Hematopoietic multipotent progenitor cell treated with erythropoietin and hydrocortisone succinate and interleukin-3 and kit ligand, for 6 days (in vitro differentiated cells): ENCODE data around the gene ANAPC10.
"Not testable (repeated sequence)": the region's sequence is repeated elsewhere in the genome, so short reads cannot be mapped to it uniquely, and the experiment has no call there.

ENCODE experiments used
- DNase-seq: peaks from one replicate; pipeline ENCODE4 v3.0.0-alpha.2; 2015

The ANAPC10 gene

DNA sequence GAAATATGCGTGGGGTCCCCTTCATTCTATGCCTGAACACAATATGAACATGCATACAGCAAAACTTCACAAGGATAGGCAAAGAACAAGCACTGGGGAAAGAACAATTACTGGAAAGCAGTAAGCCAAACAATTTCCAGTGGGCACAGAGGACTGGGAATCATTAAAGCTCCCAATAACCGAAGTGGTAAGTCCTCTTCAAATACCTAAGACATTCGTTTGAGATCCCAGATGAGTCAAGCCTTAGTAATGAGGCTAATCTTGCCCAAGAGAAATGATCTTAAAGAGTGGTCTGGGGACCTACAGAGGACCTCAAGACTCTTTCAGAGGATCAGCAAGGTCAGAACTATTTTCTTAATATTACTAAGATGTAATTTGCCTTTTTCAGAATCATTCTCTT is 28.6 kb downstream of the ANAPC10 start:
- DNase-seq, result no peak

DNA sequence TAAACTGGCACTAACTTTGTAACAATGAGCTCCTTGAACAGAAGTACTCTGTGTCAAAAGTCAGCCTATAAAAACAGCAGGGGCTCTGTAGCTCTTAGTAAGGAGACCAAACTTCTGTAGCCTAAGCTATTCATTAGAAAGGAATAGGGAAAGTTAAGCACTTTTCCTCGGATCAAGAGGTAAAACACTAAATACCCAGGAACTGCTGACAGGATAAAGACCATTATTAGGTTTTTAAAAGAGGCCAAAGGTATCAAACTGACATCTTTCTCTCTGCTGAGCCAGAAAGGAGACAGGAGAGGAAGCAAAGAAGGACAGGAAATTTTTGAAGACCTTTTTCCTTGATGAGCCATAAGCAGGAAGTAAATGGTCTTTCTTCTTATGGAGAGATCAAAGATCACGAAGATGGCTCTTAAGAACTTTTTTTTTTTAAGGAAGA is 31.9 kb downstream of the ANAPC10 start:
- DNase-seq, result no peak

DNA sequence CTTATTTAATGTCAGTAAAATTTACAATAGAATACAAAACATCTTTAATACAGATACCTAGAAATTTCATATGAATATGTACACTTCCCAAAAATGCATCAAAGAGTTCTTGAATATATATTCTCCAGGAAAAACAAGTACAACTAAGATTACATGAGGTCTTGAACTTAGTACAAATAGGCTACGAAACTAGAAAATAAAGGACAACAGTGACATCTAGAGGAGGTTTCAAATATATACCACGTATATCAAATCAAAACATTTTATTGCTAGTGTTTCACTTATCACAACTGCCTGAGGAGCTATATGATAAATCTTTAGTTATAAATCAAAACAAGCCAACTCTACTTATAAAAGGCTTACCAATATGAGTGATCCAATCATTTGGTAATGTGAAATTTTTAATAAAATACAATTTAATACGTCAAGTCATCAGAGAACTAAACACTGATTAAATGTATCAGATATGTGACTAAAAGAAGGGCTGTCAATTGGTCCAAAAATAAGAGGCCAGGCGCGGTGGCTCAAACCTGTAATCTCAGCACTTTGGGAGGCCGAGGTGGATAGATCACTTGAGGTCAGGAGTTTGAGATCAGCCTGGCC is 36.6 kb downstream of the ANAPC10 start:
- DNase-seq, result peak; percentile 82

DNA sequence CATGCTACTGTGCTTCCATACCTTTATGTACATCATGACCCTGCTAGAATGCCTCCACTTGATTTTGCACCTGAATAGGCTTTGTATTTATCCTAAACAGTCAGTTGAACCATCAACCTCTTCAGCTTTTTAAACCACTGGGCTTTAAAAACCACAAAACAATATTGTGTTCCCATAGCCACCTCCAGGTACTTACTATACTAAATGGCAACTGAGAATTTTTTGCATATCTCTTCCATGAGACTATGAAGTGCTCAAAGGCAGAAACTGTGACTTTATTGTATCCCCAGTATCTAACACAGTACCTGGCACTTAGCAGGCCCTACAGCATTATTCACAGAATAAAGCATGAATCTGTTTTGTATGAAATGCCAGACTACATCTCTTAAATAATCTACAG is 39.7 kb downstream of the ANAPC10 start:
- no peak for DNase-seq

DNA sequence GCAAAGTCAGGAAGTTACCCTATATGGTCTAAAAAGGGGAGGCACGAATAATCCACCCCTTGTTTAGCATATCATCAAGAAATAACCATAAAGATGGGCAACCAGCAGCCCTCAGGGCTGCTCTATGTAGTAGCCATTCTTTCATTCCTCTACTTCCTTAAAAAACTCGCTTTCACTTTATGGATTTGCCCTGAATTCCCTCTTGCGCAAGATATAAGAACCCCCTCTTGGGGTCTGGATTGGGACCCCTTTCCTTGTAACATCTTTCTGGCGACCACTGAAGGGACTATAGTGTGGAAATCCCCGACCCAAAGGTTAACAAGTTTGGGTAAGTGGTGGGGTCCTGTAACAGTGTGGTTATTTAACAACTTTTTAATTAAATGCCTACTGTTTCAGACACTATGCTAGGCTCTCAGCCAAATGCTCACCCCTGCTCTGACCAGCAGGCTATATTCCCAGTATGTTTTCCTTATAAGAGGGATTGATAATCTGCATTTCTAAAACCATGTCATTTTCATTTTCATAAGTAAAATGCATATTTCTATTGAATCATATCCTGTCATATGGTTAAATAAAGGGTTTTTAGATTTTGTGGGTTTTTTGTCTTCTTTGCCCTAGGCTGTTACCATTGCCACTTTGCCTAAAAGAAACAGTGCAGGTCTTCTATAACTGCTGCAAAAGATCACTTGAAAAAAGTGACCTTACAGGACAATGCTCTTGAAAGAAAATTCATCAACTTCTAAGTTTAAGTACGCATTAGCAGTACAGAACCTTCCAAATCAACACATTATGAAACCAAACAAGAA is 41.5 kb downstream of the ANAPC10 start:
- DNase-seq, result no peak

DNA sequence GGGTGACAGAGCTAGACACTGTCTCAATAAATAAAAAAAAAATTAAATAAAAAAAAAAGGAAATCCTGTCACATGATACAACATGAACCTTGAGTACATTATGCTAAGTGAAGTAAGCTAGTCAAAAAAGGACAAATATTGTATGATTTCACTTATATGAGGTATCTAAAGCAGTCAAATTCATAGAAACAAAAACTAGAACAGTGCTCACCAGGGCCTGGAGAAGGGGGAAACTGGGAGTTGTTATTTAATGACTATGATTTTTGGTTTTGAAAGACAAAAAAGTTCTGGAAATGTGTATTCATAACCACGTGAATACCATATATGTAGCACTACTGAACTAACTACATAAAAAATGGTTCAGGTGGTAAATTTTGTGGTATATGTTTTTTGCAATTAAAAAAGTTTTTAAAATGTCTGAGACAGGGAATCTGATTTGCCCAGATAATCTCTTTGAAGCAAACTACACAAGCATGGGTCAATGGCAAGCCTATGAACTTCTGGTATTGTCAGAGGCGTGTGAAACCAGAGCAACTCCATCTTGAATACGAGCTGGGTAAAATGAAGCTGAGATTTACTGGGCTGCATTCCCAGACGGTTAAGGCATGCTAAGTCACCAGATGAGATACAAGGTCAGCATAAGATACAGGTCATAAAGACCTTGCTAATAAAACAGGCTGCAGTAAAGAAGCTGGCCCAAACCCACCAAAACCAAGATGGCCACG is 42.3 kb downstream of the ANAPC10 start:
- no peak for DNase-seq

DNA sequence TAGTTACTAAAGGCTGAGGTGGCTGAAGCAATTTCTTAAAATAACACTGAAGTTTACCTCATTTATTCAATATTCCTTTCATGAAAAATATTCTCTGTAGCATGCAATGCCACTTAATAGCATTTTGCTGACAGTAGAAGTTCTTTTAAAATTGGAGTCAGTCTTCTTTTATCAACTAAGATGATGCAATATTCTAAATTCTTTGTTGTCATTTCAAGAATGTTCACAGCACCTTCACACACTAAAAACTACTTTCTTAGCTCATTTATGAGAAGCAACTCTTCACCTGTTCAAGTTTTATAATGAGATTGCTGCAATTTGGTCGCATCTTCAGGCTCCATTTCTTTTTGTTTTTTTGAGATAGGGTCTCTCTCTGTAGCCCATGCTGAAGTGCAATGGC is 48.8 kb downstream of the ANAPC10 start:
- no peak for DNase-seq

DNA sequence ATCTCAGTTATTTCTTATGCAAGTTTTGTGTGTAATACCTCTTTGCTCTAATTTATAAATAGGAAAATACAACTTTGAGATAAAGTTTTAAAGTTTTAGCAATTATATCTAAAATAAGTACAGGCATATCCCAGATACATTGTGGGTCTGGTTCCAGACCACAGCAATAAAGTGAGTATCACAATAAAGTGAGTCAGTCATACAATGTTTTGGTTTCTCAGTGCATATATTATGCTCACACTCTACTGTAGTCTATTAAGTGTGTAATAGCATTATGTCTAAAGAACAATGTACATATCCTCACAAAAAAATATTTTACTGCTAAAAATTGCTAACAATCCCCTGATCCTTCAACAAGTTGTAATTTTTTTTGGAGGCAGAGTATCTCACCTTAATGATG is 49.2 kb downstream of the ANAPC10 start:
- DNase-seq, result no peak

DNA sequence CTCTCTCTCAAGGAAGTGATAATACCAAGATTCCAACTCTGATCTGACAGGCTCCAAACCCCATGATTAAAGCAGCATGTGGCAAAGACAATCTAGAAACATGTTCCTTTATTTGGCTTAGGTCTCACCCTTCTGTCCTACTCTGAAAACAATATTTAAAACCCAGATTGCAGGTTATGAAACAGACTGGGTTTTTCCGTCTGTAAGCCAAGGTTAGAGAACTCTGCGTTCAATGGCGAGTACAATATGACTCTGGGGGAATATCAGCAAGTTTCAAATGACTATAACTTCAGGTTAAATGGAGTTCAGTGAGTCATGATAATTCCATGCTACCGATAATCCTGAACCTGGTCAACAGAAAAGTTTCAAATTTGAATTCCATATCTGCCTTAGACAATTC is 50.8 kb downstream of the ANAPC10 start:
- DNase-seq, result no peak

DNA sequence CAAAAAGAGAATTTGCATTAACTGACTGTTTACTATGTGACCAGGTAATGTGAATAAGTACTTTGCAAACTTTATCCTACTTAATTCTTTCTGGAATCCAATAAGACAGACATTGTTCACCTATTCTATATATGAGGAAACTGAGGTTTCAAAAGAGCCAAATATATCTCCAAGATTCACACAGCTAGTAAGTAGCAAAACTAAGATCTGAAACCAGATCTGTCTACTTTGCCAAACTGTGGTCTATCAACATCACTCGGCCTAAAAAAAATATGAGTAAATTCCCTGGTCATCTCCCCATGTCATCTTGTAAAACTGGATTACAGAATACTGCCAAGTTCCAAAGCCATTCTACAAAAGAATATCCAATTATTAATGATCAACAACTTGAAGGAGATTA is 52.8 kb downstream of the ANAPC10 start:
- no peak for DNase-seq

DNA sequence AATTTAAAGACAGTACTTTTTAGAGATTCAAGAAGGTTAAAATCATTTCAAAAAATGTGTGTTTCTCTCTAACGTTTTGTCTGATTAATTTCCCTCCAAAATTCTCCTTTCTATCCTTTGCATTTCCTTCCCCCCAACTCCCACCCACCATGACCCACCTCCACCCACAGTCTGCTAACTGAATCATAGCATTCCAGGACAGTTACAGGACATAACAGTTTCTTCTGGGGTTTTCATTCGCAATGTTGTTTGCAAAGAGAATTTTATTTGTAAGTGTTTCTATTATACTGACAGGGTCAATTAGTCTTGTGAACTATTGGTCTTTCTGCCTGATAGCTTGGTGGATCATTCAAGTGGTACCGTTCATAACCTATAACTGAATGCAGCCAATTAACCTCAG is 53.7 kb downstream of the ANAPC10 start:
- DNase-seq, result no peak

DNA sequence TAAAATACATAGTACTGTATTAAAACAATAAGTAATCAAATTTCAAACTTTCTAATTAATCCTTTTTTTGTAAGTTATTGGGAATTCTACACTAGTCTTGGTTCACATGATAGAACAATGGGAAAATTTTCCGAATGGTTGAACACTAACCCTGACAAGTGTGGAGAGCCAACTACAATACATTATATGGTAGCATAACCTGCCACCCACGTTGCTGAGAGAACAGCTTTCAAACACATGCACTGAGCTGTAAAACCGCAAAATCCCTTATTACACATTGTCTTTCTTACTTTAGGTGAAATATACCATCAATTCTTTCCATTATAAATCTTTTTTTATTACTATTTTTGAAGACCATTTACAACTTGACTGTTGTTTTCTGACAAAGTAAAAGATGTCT is 54.7 kb downstream of the ANAPC10 start:
- no peak for DNase-seq

DNA sequence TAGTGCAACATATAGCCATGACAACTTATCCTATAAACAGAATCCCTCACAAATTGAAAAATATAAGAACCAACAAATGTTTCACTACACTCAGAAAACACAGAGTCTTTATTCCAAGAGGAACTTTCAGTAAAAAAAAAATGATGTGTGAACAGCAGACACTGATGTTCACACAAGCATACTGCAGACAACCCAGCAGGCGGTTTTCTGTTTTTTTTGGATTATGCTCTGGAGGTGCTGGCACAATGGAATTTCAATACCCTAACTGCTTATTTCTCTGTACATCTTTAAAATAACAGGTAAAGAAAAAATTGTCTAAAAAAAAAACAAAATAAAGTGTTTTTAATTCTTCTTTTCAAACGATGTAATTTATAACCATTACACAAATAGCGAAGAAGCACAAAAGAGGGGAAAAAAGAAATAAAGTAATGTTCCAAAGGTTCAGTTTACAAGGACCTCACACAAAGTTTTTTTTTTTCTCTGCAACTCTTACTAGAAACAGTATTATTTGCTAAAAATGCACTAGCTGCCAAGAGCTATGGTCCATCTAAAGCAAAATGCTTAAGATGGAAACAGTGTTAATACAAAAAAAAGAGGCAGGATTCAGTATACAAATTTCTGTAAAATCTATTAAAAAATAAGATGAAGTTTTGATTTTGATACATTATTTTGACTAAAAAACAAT is 55.3 kb downstream of the ANAPC10 start:
- DNase-seq, result no peak

DNA sequence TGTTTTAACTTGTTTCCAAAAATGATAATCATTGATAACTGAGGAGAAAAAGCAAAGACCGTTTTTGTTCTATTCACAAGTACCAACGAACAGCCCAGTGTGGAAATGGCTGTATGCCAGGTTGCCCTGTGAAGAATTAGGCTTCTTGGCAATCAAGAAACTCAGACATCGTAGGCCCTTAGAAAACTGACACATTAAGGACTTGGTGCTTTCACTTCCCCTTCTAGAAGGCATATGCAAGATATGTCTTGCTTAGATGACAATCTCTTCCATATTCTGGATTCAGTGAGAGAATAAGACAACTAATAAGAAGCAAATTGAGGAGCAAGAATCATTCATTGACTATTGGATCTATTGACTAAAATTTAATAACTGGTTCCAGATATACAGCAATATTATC is 56.6 kb downstream of the ANAPC10 start:
- DNase-seq, result peak; percentile 66

DNA sequence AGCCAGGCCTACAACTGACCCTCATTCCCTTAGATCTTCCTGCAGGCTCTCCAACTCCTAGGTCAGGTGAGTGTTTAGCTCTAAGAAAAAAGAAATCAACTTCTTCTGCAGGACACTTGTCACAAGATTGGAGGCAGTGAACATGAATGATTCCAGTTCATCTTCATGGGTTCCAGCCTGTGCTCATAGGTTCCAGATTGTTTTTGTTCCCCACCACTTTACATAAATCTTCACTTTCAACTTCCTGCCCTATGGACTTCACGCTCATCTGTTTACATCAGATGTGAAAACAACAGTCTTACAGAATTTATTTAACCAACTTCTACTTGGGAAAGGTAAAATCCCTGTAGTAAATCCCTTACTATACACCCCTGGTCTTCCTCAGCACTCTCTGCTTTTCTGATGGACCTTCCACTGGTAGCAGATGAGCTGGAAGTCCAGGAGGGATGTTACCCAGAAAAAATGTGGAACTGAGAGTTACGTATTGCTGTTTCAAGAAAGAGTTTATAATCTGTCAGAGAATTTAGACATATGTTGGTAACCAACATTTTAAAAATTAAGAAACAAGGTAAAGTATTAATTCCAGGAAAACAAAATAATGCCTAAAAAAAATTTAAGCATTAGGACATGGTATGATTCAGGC is 62.4 kb downstream of the ANAPC10 start:
- no peak for DNase-seq

DNA sequence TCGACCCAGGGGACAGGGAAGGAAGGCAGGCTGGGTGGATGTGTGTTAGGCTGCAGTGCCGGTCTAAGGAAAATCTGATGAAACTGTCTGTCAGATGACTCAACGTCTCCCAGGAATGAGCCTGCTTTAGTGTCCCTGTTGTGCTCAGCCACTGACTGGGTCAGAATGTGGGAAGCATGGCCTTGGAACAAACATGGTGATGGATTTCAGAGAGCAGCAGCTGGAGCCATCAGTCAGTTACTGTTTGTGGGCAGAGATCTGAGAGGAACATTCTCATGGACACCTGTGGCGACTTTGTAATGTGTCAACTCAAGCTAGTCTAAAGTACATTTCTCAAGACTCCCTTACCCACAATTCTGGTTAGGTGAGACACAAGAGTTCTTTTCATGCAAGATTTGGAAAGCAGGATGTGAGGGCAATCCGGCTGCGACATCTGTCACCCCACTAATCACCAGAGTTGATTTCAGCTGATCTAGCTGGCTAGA is 63.2 kb downstream of the ANAPC10 start:
- peak; percentile 13 for DNase-seq

DNA sequence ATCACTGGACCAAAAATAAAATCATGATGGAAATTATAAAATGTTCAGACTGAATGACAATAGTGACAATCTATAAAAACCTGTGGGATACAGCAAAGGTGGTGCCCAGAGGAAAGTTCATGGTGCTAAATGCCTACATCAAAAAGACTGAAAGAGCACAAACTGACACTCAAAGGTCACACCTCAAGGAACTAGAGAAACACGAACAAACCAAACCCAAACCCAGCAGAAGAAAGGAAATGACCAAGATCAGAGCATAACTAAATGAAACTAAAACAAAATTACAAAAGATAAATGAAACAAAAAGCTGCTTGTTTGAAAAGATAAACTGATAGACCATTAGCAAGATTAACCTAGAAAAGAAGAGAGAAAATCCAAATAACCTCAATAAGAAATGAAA is 78.7 kb downstream of the ANAPC10 start:
- DNase-seq, result no peak

DNA sequence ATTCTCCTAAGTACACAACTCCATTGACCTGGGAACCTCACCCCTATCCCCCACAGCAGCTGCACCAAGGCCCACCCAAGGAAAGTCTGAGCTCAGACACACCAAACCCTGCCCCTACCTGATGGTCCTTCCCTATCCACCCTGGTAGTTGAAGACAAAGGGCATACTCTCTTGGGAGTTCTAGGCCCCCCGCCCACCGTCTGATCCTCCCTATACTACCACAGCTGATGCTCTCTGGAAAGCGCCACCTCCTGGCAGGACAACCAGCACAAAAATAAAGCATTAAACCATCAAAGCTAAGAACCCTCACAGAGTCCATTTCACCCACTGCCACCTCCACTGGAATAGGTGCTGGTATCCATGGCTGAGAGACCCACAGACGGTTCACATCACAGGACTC is 83.6 kb downstream of the ANAPC10 start:
- DNase-seq, result no peak

DNA sequence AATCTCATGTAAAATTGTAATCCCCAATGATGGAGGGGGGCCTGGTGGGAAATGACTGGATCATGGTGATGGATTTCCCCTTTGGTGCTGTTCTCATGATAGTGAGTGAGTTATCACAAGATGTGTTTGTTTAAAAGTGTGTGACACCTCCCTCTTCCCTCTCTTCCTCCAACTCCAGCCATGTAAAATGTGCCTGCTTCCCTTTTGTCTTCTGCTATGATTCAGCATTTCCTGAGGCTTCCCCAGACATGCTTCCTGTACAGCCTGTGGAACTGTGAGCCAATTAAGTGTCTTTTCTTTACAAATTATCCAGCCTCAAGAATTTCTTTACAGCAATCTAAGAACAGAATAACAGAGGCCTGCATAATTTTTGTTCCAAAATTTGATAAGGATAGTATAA is 85.2 kb downstream of the ANAPC10 start:
- peak; percentile 23 for DNase-seq

DNA sequence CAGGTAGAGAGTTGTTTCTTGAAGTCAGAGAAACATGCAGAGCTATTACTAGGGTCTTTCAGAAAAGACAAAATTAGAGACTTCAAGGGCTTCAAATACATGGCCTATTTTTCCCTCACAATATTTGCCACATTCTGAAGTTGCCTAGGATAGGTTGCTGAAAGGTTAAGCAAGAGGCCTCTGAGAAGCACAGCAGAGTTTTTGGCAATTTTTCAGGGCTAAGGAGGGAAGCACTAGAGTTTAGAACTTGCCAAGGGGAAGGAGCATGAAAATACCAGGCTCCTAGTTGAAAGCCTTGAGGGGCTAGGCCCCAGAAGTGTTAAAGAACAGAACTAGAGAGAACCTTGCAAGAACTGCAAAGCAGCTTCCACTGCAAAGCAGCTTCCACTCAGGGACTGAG is 86.4 kb downstream of the ANAPC10 start:
- DNase-seq, result no peak

DNA sequence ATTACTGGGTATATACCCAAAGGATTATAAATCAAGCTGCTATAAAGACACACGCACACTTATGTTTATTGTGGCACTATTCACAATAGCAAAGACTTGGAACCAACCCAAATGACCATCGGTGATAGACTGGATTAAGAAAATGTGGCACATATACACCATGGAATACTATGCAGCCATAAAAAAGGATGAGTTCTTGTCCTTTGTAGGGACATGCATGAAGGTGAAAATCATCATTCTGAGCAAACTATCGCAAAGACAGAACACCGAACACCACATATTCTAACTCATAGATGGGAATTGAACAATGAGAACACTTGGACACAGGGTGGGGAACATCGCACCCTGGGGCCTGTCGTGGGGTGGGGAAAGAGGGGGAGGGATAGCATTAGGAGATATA is 87.7 kb downstream of the ANAPC10 start:
- DNase-seq, result not testable (repeated sequence)

DNA sequence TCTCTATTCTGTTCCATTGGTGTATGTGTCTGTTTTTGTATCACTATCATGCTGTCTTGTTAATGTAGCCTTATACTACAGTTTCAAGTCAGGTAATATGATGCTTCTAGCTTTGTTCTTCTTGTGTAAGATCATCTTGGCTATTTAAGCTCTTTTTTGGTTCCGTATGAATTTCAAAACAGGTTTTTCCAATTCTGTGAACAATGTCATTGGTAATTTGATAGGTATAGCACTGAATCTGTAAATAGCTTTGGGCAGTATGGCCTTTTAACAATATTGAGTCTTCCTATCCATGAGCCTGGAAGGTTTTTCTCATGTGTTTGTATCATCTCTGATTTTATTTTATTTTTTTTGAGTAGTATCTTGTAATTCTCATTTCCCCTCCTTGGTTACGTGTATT is 94.3 kb downstream of the ANAPC10 start:
- DNase-seq, result no peak

DNA sequence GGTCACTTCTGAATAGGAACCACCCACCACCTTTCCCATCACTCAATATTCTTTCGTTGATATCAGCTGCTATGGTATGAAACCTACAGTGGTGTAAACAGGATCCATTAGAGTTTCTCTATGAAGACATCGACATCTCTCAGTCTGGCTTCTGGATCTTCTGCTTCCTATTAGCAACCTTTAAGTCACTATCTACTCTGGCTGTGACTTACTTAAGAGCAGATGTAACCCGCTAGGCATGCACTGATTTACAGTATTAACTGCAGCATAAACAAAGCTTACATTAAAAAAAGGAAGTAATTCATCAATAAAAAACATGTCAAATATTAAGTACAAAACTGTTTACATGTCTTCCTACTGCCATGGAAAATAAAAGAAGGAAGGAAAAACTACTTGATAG is 96.4 kb downstream of the ANAPC10 start:
- no peak for DNase-seq
